OCI-LY3 (cell line): ENCODE data around the gene ANKMY2.

Source experiments
- H2AFZ ChIP-seq: fragments of 200-600, 300-600 bp; shearing (Covaris generic); 2 replicates; pipeline ENCODE4 v1.6.0; 2014; ENCODE audit warnings: antibody characterized with exemption, low read depth, low read length
- H3K27ac ChIP-seq: fragments of 200-600, 300-600 bp; sonication (generic); 2 replicates; pipeline ENCODE4 v1.5.1; 2014; ENCODE audit warnings: mild to moderate bottlenecking, low read length, moderate library complexity, mixed read lengths
- H3K27me3 ChIP-seq: fragments of 200-600, 300-600 bp; sonication (generic); 2 replicates; pipeline ENCODE4 v1.6.1; 2014; ENCODE audit warnings: low read depth, low read length, mixed read lengths
- H3K36me3 ChIP-seq: fragments of 200-600, 300-600 bp; sonication (generic); replicated peaks from 2 replicates; pipeline ENCODE3; 2014; ENCODE audit warnings: low read depth, low read length, mixed read lengths
- H3K4me1 ChIP-seq: fragments of 300-600, 200-600 bp; sonication (generic); 2 replicates; pipeline ENCODE4 v1.6.1; 2014; ENCODE audit warnings: low read length, mixed read lengths
- H3K4me2 ChIP-seq: fragments of 200-600, 300-600 bp; sonication (generic); 2 replicates; pipeline ENCODE4 v1.6.1; 2014; ENCODE audit warnings: low read length, mixed read lengths
- H3K4me3 ChIP-seq: fragments of 300-600, 200-600 bp; sonication (generic); 2 replicates; pipeline ENCODE4 v1.5.1; 2014; ENCODE audit warnings: antibody characterized with exemption, mild to moderate bottlenecking, low read length, moderate library complexity
- H3K79me2 ChIP-seq: fragments of 300-600, 200-600 bp; shearing (Covaris generic); 2 replicates; pipeline ENCODE4 v1.6.1; 2014; ENCODE audit warnings: mild to moderate bottlenecking, low read length, mixed read lengths
- H3K9ac ChIP-seq: fragments of 300-600, 200-600 bp; shearing (Covaris generic); 2 replicates; pipeline ENCODE4 v1.6.0; 2014; ENCODE audit warnings: mild to moderate bottlenecking, low read length, moderate library complexity
- H3K9me3 ChIP-seq: fragments of 200-600, 300-600 bp; shearing (Covaris generic); 2 replicates; pipeline ENCODE4 v1.6.1; 2014; ENCODE audit warnings: low read length, mixed read lengths; ENCODE audit not compliant: insufficient read depth
- H4K20me1 ChIP-seq: fragments of 200-600, 300-600 bp; sonication (generic); 2 replicates; pipeline ENCODE4 v1.6.1; 2016; ENCODE audit warnings: low read length, mixed read lengths; ENCODE audit not compliant: insufficient read depth
- CTCF ChIP-seq: fragments of 200-600, 300-600 bp; sonication (generic); IDR thresholded peaks from 2 replicates; pipeline ENCODE4 v1.5.1; 2014; ENCODE audit warnings: antibody characterized with exemption, low read length, low read depth
- EZH2phosphoT487 ChIP-seq: fragments of 200-600 bp; shearing (Covaris generic); IDR thresholded peaks from 2 replicates; pipeline ENCODE4 v1.6.1; 2018; ENCODE audit warnings: antibody characterized with exemption, mixed run types, low read depth

Gene ANKMY2

GRCh38 chr7:16670021-16670420, 24.5 kb upstream of the ANKMY2 start:
- TF ChIP-seq EZH2phosphoT487, result no peak
- no peak for TF ChIP-seq CTCF
- H3K79me2 ChIP-seq, result peaks cover 53% of the 10 kb centered on the region
- H3K27ac ChIP-seq, result no peak overlapping the region
- no peak overlapping the region for H2AFZ ChIP-seq
- H3K4me1 ChIP-seq, result no peaks in the 10 kb centered on the region
- no peaks in the 10 kb centered on the region for H3K9me3 ChIP-seq
- peaks cover 22% of the 10 kb centered on the region for H3K36me3 ChIP-seq
- H3K4me3 ChIP-seq, result no peak overlapping the region
- 0 out of 2 replicates have a peak, but pooled peaks cover 3% of the 10 kb centered on the region for H4K20me1 ChIP-seq
- H3K9ac ChIP-seq, result no peak overlapping the region
- no peaks in the 10 kb centered on the region for H3K27me3 ChIP-seq
- H3K4me2 ChIP-seq, result no peak overlapping the region

GRCh38 chr7:16669581-16669980, 24.0 kb upstream of the ANKMY2 start:
- Histone ChIP-seq H3K9ac (no peak overlapping the region), H2AFZ (no peak overlapping the region), H3K27ac (no peak overlapping the region), H3K36me3 (peaks cover 20% of the 10 kb centered on the region), H3K27me3 (no peaks in the 10 kb centered on the region), H3K79me2 (peaks cover 58% of the 10 kb centered on the region), H3K4me3 (no peak overlapping the region), H3K4me2 (no peak overlapping the region), H3K4me1 (no peaks in the 10 kb centered on the region), H3K9me3 (no peaks in the 10 kb centered on the region), H4K20me1 (0 out of 2 replicates have a peak, but pooled peaks cover 3% of the 10 kb centered on the region)
- TF ChIP-seq CTCF (no peak), EZH2phosphoT487 (no peak)

GRCh38 chr7:16668978-16669377, 23.4 kb upstream of the ANKMY2 start:
- peaks cover 20% of the 10 kb centered on the region for H3K36me3 ChIP-seq
- H3K9me3 ChIP-seq, result no peaks in the 10 kb centered on the region
- peaks cover 64% of the 10 kb centered on the region for H3K79me2 ChIP-seq
- no peak for TF ChIP-seq EZH2phosphoT487
- no peak for TF ChIP-seq CTCF
- no peak overlapping the region for H3K27ac ChIP-seq
- H3K4me2 ChIP-seq, result no peak overlapping the region
- H3K27me3 ChIP-seq, result no peaks in the 10 kb centered on the region
- H3K9ac ChIP-seq, result no peak overlapping the region
- H2AFZ ChIP-seq, result no peak overlapping the region
- H3K4me3 ChIP-seq, result no peak overlapping the region
- 0 out of 2 replicates have a peak, but pooled peaks cover 6% of the 10 kb centered on the region for H4K20me1 ChIP-seq
- no peaks in the 10 kb centered on the region for H3K4me1 ChIP-seq

- Histone ChIP-seq H4K20me1 (0 out of 2 replicates have a peak, but pooled peaks cover 6% of the 10 kb centered on the region), H3K4me3 (no peak overlapping the region)
Observed at GRCh38 chr7:16668049-16668858, 22.7 kb upstream of the ANKMY2 start.

More at GRCh38 chr7:16668049-16668858, 22.7 kb upstream of the ANKMY2 start:
- Histone ChIP-seq H3K27ac (no peak overlapping the region), H3K36me3 (peaks cover 20% of the 10 kb centered on the region), H3K4me2 (no peak overlapping the region), H3K79me2 (peaks cover 68% of the 10 kb centered on the region), H3K9me3 (no peaks in the 10 kb centered on the region), H3K27me3 (no peaks in the 10 kb centered on the region), H3K9ac (no peak overlapping the region), H2AFZ (no peak overlapping the region), H3K4me1 (no peaks in the 10 kb centered on the region)
- TF ChIP-seq EZH2phosphoT487, result no peak
- no peak for TF ChIP-seq CTCF
